SK-N-MC (cell line): ENCODE measurements around the gene SREBF1.

Experiments
- EZH2 ChIP-seq: fragments of 200-600 bp; sonication (generic); IDR thresholded peaks from one replicate; pipeline ENCODE4 v1.6.1; 2017; ENCODE audit warnings: antibody characterized with exemption
- POLR2AphosphoS5 ChIP-seq: IDR thresholded peaks from 2 replicates; pipeline ENCODE4 v1.6.1; 2012; ENCODE audit warnings: mild to moderate bottlenecking, low read depth, low read length, borderline replicate concordance

GRCh38 chr17:17779015-17779611, 57.7 kb downstream of the SREBF1 start:
- TF ChIP-seq POLR2AphosphoS5 (no peak), EZH2 (no peak)
